SK-N-SH (cell line): Measurements from ENCODE around the gene CRYBA1. TPM values are rescaled to one million over a fixed set of nuclear protein-coding genes. Genes with fewer than 3 reads are reported as not detected.

Source experiments
- ELF1 ChIP-seq: IDR thresholded peaks from 2 replicates; pipeline ENCODE4 v1.4.0; 2012
- FOXJ3 ChIP-seq: sonication (generic); formaldehyde crosslinking; IDR thresholded peaks from 2 replicates; pipeline ENCODE4 v1.5.1; 2020; ENCODE audit warnings: mild to moderate bottlenecking, missing genetic modification reagents
- FOXM1 ChIP-seq: IDR thresholded peaks from 2 replicates; pipeline ENCODE4 v1.4.0; 2012; ENCODE audit warnings: low read depth, mild to moderate bottlenecking
- GABPA ChIP-seq: IDR thresholded peaks from 2 replicates; pipeline ENCODE4 v1.4.0; 2012; ENCODE audit warnings: low read depth, mild to moderate bottlenecking
- GATA2 ChIP-seq: sonication (generic); formaldehyde crosslinking; IDR thresholded peaks from 2 replicates; pipeline ENCODE4 v1.5.0; 2020; ENCODE audit warnings: mild to moderate bottlenecking, missing genetic modification reagents
- JUND ChIP-seq: IDR thresholded peaks from 2 replicates; pipeline ENCODE4 v1.4.0; 2012
- MEF2A ChIP-seq: IDR thresholded peaks from 2 replicates; pipeline ENCODE4 v1.4.0; 2012; ENCODE audit warnings: low read depth, borderline replicate concordance
- MXI1 ChIP-seq: IDR thresholded peaks from 2 replicates; pipeline ENCODE4 v1.6.1; 2012; ENCODE audit warnings: mild to moderate bottlenecking, low read depth, low read length, improper control_type of control experiment
- NFIC ChIP-seq: IDR thresholded peaks from 2 replicates; pipeline ENCODE4 v1.4.0; 2012; ENCODE audit warnings: borderline replicate concordance
- NRF1 ChIP-seq: IDR thresholded peaks from 2 replicates; pipeline ENCODE4 v1.6.1; 2012; ENCODE audit warnings: low read depth, mild to moderate bottlenecking, low read length
- RAD21 ChIP-seq: IDR thresholded peaks from 2 replicates; pipeline ENCODE4 v1.6.1; 2012; ENCODE audit warnings: mild to moderate bottlenecking, low read length
- RCOR1 ChIP-seq: fragments of 150-350 bp; IDR thresholded peaks from 2 replicates; pipeline ENCODE4 v1.6.1; 2017; ENCODE audit warnings: antibody characterized with exemption, low read length
- RFX5 ChIP-seq: IDR thresholded peaks from 2 replicates; pipeline ENCODE4 v1.6.1; 2012; ENCODE audit warnings: mild to moderate bottlenecking, improper control_type of control experiment, low read length
- RXRA ChIP-seq: IDR thresholded peaks from 2 replicates; pipeline ENCODE4 v1.4.0; 2012; ENCODE audit warnings: low read depth, mild to moderate bottlenecking, borderline replicate concordance
- SIN3A ChIP-seq: IDR thresholded peaks from 2 replicates; pipeline ENCODE4 v1.6.1; 2012; ENCODE audit warnings: low read depth, mild to moderate bottlenecking, low read length, moderate library complexity, borderline replicate concordance
- SMC3 ChIP-seq: IDR thresholded peaks from 2 replicates; pipeline ENCODE4 v1.6.1; 2012; ENCODE audit warnings: low read depth, low read length, improper control_type of control experiment
- TAF1 ChIP-seq: IDR thresholded peaks from 2 replicates; pipeline ENCODE4 v1.6.1; 2012; ENCODE audit warnings: low read depth, mild to moderate bottlenecking, low read length, moderate library complexity, borderline replicate concordance
- TCF12 ChIP-seq: IDR thresholded peaks from 2 replicates; pipeline ENCODE4 v1.4.0; 2012
- TEAD4 ChIP-seq: IDR thresholded peaks from 2 replicates; pipeline ENCODE4 v1.4.0; 2012; ENCODE audit warnings: mild to moderate bottlenecking, borderline replicate concordance; ENCODE audit not compliant: insufficient read depth
- YY1 ChIP-seq: IDR thresholded peaks from 2 replicates; pipeline ENCODE4 v1.4.0; 2012; ENCODE audit warnings: low read depth, mild to moderate bottlenecking
- polyA plus RNA-seq, 3 experiments: library from polyadenylated mRNA; depleted of rRNA; stranded (reverse); fragments of >200 nt; gene quantifications; 2 replicates each; pipeline ENCODE4 v1.2.3, GENCODE V29; 2012
- TF ChIP-seq, protein P1 (sequence below): IDR thresholded peaks from 2 replicates; pipeline ENCODE4 v1.6.1; 2012; ENCODE audit warnings: mild to moderate bottlenecking, low read depth, low read length, moderate library complexity
- TF ChIP-seq, protein P2 (sequence below): IDR thresholded peaks from 2 replicates; pipeline ENCODE4 v1.4.0; 2012; ENCODE audit warnings: low read depth
- TF ChIP-seq, protein P3 (sequence below): IDR thresholded peaks from 2 replicates; pipeline ENCODE4; 2012
- TF ChIP-seq, protein P4 (sequence below): fragments of 150-350 bp; IDR thresholded peaks from 2 replicates; pipeline ENCODE4 v1.6.1; 2017; ENCODE audit warnings: antibody characterized with exemption, low read length, low read depth, borderline replicate concordance
- TF ChIP-seq, protein P5 (sequence below): IDR thresholded peaks from 2 replicates; pipeline ENCODE4 v1.4.0; 2012; ENCODE audit warnings: low read depth, borderline replicate concordance

Gene CRYBA1
- polyA plus RNA-seq, 1 of the 3 experiments (the other 2 are of a cell fraction), result not detected

DNA sequence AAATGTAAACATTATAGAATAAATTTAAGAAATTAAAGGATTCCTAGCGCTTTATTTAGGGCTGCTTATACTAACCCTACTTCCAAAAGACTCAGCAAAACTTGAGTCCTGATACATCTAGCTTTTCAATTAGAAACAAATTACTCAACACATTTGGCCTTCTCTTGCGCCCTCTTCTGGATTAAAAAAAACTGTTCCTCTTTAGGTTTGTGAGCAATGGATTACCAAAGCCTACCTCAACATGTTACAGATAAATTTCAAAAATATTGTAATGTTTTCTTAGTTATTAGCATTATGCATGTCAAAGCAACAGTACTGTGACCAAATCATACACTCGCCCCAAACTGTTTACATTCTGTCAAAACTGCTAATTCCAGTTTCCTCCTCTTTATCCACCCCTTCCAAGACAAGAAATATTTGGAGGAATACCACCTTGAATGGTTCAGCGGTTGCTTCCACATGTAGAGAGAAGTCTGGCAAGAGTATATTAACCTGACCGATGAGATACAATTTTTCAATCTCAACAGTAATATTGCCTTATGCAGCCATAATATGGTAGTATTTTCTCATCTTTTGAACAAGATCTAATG lies 44.6 kb downstream of the CRYBA1 start (continued):
- TF ChIP-seq, protein P1, sequence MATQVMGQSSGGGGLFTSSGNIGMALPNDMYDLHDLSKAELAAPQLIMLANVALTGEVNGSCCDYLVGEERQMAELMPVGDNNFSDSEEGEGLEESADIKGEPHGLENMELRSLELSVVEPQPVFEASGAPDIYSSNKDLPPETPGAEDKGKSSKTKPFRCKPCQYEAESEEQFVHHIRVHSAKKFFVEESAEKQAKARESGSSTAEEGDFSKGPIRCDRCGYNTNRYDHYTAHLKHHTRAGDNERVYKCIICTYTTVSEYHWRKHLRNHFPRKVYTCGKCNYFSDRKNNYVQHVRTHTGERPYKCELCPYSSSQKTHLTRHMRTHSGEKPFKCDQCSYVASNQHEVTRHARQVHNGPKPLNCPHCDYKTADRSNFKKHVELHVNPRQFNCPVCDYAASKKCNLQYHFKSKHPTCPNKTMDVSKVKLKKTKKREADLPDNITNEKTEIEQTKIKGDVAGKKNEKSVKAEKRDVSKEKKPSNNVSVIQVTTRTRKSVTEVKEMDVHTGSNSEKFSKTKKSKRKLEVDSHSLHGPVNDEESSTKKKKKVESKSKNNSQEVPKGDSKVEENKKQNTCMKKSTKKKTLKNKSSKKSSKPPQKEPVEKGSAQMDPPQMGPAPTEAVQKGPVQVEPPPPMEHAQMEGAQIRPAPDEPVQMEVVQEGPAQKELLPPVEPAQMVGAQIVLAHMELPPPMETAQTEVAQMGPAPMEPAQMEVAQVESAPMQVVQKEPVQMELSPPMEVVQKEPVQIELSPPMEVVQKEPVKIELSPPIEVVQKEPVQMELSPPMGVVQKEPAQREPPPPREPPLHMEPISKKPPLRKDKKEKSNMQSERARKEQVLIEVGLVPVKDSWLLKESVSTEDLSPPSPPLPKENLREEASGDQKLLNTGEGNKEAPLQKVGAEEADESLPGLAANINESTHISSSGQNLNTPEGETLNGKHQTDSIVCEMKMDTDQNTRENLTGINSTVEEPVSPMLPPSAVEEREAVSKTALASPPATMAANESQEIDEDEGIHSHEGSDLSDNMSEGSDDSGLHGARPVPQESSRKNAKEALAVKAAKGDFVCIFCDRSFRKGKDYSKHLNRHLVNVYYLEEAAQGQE, result no peak
- TF ChIP-seq RXRA (no peak), RCOR1 (no peak), MXI1 (0 out of 2 replicates have a peak, but pooled peaks have one; percentile 31), TAF1 (no peak), NRF1 (no peak), GABPA (no peak), JUND (no peak), FOXM1 (no peak), TEAD4 (no peak), TCF12 (no peak), RAD21 (peak; percentile 77), SIN3A (no peak), RFX5 (peak; percentile 64; the same call in 1 of the 2 replicates), ELF1 (no peak), NFIC (no peak), MEF2A (no peak), SMC3 (peak; percentile 46), GATA2 (no peak), FOXJ3 (CRISPR knock-in tag) (no peak), YY1 (no peak)
- TF ChIP-seq, protein P2, sequence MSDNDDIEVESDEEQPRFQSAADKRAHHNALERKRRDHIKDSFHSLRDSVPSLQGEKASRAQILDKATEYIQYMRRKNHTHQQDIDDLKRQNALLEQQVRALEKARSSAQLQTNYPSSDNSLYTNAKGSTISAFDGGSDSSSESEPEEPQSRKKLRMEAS, result no peak
- TF ChIP-seq, protein P3, sequence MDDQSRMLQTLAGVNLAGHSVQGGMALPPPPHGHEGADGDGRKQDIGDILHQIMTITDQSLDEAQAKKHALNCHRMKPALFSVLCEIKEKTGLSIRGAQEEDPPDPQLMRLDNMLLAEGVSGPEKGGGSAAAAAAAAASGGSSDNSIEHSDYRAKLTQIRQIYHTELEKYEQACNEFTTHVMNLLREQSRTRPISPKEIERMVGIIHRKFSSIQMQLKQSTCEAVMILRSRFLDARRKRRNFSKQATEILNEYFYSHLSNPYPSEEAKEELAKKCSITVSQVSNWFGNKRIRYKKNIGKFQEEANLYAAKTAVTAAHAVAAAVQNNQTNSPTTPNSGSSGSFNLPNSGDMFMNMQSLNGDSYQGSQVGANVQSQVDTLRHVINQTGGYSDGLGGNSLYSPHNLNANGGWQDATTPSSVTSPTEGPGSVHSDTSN, result no peak
- TF ChIP-seq, protein P4, sequence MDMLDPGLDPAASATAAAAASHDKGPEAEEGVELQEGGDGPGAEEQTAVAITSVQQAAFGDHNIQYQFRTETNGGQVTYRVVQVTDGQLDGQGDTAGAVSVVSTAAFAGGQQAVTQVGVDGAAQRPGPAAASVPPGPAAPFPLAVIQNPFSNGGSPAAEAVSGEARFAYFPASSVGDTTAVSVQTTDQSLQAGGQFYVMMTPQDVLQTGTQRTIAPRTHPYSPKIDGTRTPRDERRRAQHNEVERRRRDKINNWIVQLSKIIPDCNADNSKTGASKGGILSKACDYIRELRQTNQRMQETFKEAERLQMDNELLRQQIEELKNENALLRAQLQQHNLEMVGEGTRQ, result no peak
- TF ChIP-seq, protein P5, sequence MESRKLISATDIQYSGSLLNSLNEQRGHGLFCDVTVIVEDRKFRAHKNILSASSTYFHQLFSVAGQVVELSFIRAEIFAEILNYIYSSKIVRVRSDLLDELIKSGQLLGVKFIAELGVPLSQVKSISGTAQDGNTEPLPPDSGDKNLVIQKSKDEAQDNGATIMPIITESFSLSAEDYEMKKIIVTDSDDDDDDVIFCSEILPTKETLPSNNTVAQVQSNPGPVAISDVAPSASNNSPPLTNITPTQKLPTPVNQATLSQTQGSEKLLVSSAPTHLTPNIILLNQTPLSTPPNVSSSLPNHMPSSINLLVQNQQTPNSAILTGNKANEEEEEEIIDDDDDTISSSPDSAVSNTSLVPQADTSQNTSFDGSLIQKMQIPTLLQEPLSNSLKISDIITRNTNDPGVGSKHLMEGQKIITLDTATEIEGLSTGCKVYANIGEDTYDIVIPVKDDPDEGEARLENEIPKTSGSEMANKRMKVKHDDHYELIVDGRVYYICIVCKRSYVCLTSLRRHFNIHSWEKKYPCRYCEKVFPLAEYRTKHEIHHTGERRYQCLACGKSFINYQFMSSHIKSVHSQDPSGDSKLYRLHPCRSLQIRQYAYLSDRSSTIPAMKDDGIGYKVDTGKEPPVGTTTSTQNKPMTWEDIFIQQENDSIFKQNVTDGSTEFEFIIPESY, result no peak
- TF ChIP-seq, all 33 proteins: peak for 5
